NB4 (cell line): Measurements from ENCODE around the gene SSX4B.
"Not testable (repeated sequence)": the region's sequence is repeated elsewhere in the genome, so short reads cannot be mapped to it uniquely, and the experiment has no call there.

ENCODE experiments used
- CTCF ChIP-seq: IDR thresholded peaks from one replicate; pipeline ENCODE4 v1.5.1; 2012; ENCODE audit warnings: low read depth, low read length
- MAX ChIP-seq: IDR thresholded peaks from 2 replicates; pipeline ENCODE4 v1.6.1; 2011; ENCODE audit warnings: low read depth, low read length
- MYC ChIP-seq: IDR thresholded peaks from 2 replicates; pipeline ENCODE4 v1.6.1; 2011; ENCODE audit warnings: low read depth, low read length
- POLR2A ChIP-seq: IDR thresholded peaks from 2 replicates; pipeline ENCODE4 v1.6.1; 2011; ENCODE audit warnings: mild to moderate bottlenecking; ENCODE audit not compliant: insufficient read length; ENCODE audit errors: extremely low read depth

- not testable (repeated sequence) for TF ChIP-seq MAX, POLR2A, CTCF, MYC
Measured at GRCh38 chrX:48397825-48398224, 13.9 kb downstream of the SSX4B start.
